ENCODE results near the gene AP1G2.

The AP1G2 gene

GRCh38 chr14:23559010-23559925 lies 8.3 kb downstream of the AP1G2 start:
- TF ChIP-seq CTCF (IDR thresholded peaks at IDR 0.05; ENCODE audit: insufficient read depth, missing control alignments), result peak; percentile 83
- DNase-seq (ENCODE audit: insufficient read length, low spot score) (no peak), FAIRE-seq (no peak)

- FAIRE-seq, result no peak
Measured at GRCh38 chr14:23558346-23559009, 9.1 kb downstream of the AP1G2 start.

GRCh38 chr14:23557946-23558345 lies 9.6 kb downstream of the AP1G2 start:
- no peak for TF ChIP-seq CTCF (IDR thresholded peaks at IDR 0.05; ENCODE audit: insufficient read depth, missing control alignments)
- FAIRE-seq (no peak), DNase-seq (ENCODE audit: insufficient read length, low spot score) (no peak)

More at GRCh38 chr14:23558346-23559009, 9.1 kb downstream of the AP1G2 start:
- DNase-seq (ENCODE audit: insufficient read length, low spot score), result no peak
- TF ChIP-seq CTCF (IDR thresholded peaks at IDR 0.05; ENCODE audit: insufficient read depth, missing control alignments), result no peak

GRCh38 chr14:23557521-23557920 lies 10.1 kb downstream of the AP1G2 start:
- FAIRE-seq (no peak), DNase-seq (ENCODE audit: insufficient read length, low spot score) (no peak)
- TF ChIP-seq CTCF (IDR thresholded peaks at IDR 0.05; ENCODE audit: insufficient read depth, missing control alignments), result no peak

- no peak for DNase-seq (ENCODE audit: insufficient read length, low spot score)
- no peak for FAIRE-seq
- no peak for TF ChIP-seq CTCF (IDR thresholded peaks at IDR 0.05; ENCODE audit: insufficient read depth, missing control alignments)
Measured at GRCh38 chr14:23556700-23557440, 10.7 kb downstream of the AP1G2 start.

GRCh38 chr14:23555882-23556699 lies 11.5 kb downstream of the AP1G2 start, which contains the start of gene THTPA:
THTPA (plus strand) TSS chr14:23556271; CDS start chr14:23556758, 487 bp downstream.
- no peak for FAIRE-seq

More at GRCh38 chr14:23555882-23556699, 11.5 kb downstream of the AP1G2 start, which contains the start of gene THTPA:
- peak; percentile 95 for DNase-seq (ENCODE audit: insufficient read length, low spot score)
- TF ChIP-seq CTCF (IDR thresholded peaks at IDR 0.05; ENCODE audit: insufficient read depth, missing control alignments), result no peak
